H1 (cell line): ENCODE data around the gene ZNF532. TPM values are rescaled to one million over a fixed set of nuclear protein-coding genes. Genes with fewer than 3 reads are reported as not detected.

Source experiments
- CTCF ChIA-PET: fragments of 300-600 bp; sonication (Branson Sonifier 250); formaldehyde crosslinking; loops from one replicate; lab custom pipeline; 2021; ENCODE audit not compliant: partially characterized antibody; lab: Charles Lee
- POLR2A ChIA-PET: fragments of 300-600 bp; sonication (Branson Sonifier 250); formaldehyde crosslinking; loops from one replicate; lab custom pipeline; 2021; ENCODE audit warnings: inconsistent platforms; ENCODE audit not compliant: partially characterized antibody; lab: Charles Lee
- DNase-seq, 2 experiments: peaks; one replicate each; pipeline versions ENCODE4 v3.0.0 to v3.0.0-alpha.2; 2010 to 2022; ENCODE audit warnings: low spot score in 2 of 2, low read depth in 1 of 2, mixed read lengths in 1 of 2
- FAIRE-seq: peaks from 2 replicates; lab custom pipeline; 2011; peaks lifted over from hg19 to GRCh38; lab: Jason Lieb, UNC
- H2AFZ ChIP-seq: 2 replicates; pipeline ENCODE4 v1.8.1; 2012; ENCODE audit warnings: low read length, inconsistent platforms
- H2AK5ac ChIP-seq: 2 replicates; pipeline ENCODE4 v1.6.1; 2013; ENCODE audit warnings: low read depth, low read length
- H2BK120ac ChIP-seq: replicated peaks from 2 replicates; pipeline ENCODE3; 2013; ENCODE audit warnings: low read depth, low read length, inconsistent platforms
- H2BK12ac ChIP-seq: 2 replicates; pipeline ENCODE4 v1.6.1; 2013; ENCODE audit warnings: low read depth, low read length
- H2BK15ac ChIP-seq: 2 replicates; pipeline ENCODE4 v1.6.1; 2013; ENCODE audit warnings: low read length
- H2BK20ac ChIP-seq: 2 replicates; pipeline ENCODE4 v1.6.1; 2013; ENCODE audit warnings: low read length
- H2BK5ac ChIP-seq: 2 replicates; pipeline ENCODE4 v1.6.1; 2013; ENCODE audit warnings: low read depth, low read length
- H3K14ac ChIP-seq: 2 replicates; pipeline ENCODE4 v1.6.1; 2013; ENCODE audit warnings: inconsistent platforms; ENCODE audit not compliant: insufficient read length
- H3K18ac ChIP-seq: 2 replicates; pipeline ENCODE4 v1.6.1; 2013; ENCODE audit warnings: low read length; ENCODE audit errors: extremely low read depth
- H3K23ac ChIP-seq: 2 replicates; pipeline ENCODE4 v1.6.1; 2013; ENCODE audit warnings: inconsistent platforms; ENCODE audit not compliant: insufficient read length
- H3K23me2 ChIP-seq: 2 replicates; pipeline ENCODE4 v1.6.1; 2013; ENCODE audit warnings: low read depth, low read length
- H3K27ac ChIP-seq: 2 replicates; pipeline ENCODE4 v1.6.1; 2011; ENCODE audit warnings: low read depth, low read length, inconsistent platforms
- H3K27me3 ChIP-seq, 4 experiments: replicated peaks in 1 of 4; 1 replicate in 1 of 4; 2 replicates in 3 of 4; pipeline versions ENCODE4 v1.6.1 to v1.8.1; 2011 to 2013; ENCODE audit warnings: low read length in 3 of 4, mild to moderate bottlenecking in 3 of 4, inconsistent platforms in 2 of 4, mixed read lengths in 2 of 4, moderate library complexity in 1 of 4; ENCODE audit not compliant: control insufficient read depth in 3 of 4, insufficient read depth in 3 of 4; ENCODE audit errors: extremely low read depth in 1 of 4
- H3K36me3 ChIP-seq, 4 experiments: 2 replicates each; pipeline versions ENCODE4 v1.6.1 to v1.8.1; 2011 to 2013; ENCODE audit warnings: mild to moderate bottlenecking in 4 of 4, low read length in 3 of 4, moderate library complexity in 2 of 4, control low read depth in 1 of 4, inconsistent platforms in 1 of 4; ENCODE audit not compliant: insufficient read depth in 4 of 4, control insufficient read depth in 2 of 4
- H3K4ac ChIP-seq: replicated peaks from 2 replicates; pipeline ENCODE3; 2013; ENCODE audit warnings: low read length, low read depth, mixed read lengths, inconsistent platforms; ENCODE audit not compliant: insufficient read length
- H3K4me1 ChIP-seq, 4 experiments: replicated peaks in 1 of 4; 1 replicate in 1 of 4; 2 replicates in 3 of 4; pipeline versions ENCODE4 v1.6.1 to v1.8.1; 2011 to 2013; ENCODE audit warnings: low read length in 3 of 4, inconsistent platforms in 2 of 4, mixed read lengths in 1 of 4; ENCODE audit not compliant: insufficient read depth in 4 of 4, control insufficient read depth in 3 of 4
- H3K4me2 ChIP-seq, 2 experiments: 2 replicates each; pipeline versions ENCODE4 v1.6.1 to v1.8.1; 2011 to 2013; ENCODE audit warnings: low read depth in 2 of 2, low read length in 2 of 2, control low read depth in 1 of 2, inconsistent platforms in 1 of 2, mild to moderate bottlenecking in 1 of 2; ENCODE audit not compliant: insufficient read depth in 1 of 2
- H3K4me3 ChIP-seq, 4 experiments: fragments of 200-600, 300-600 bp in 1 of 4; sonication (generic), shearing (Covaris generic), sonication (Bioruptor Twin) in 1 of 4; 2 replicates each; pipeline versions ENCODE4 v1.5.1 to v1.8.1; 2011 to 2016; ENCODE audit warnings: low read length in 4 of 4, low read depth in 3 of 4, control low read depth in 2 of 4, inconsistent platforms in 2 of 4, mild to moderate bottlenecking in 2 of 4, mixed read lengths in 1 of 4, moderate library complexity in 1 of 4; ENCODE audit not compliant: insufficient read depth in 2 of 4; ENCODE audit errors: extremely low read depth in 1 of 4
- H3K56ac ChIP-seq: replicated peaks from 2 replicates; pipeline ENCODE3; 2013; ENCODE audit warnings: low read depth, mild to moderate bottlenecking, mixed read lengths, low read length, inconsistent platforms; ENCODE audit not compliant: insufficient read length
- H3K79me1 ChIP-seq: 2 replicates; pipeline ENCODE4 v1.6.1; 2013; ENCODE audit warnings: low read depth, low read length, control low read depth
- H3K79me2 ChIP-seq, 2 experiments: 2 replicates each; pipeline versions ENCODE4 v1.6.1 to v1.8.1; 2012 to 2013; ENCODE audit warnings: low read length in 2 of 2, mild to moderate bottlenecking in 2 of 2, inconsistent platforms in 1 of 2; ENCODE audit not compliant: insufficient read depth in 2 of 2, control insufficient read depth in 1 of 2
- H3K9ac ChIP-seq, 4 experiments: replicated peaks in 1 of 4; 1 replicate in 1 of 4; 2 replicates in 3 of 4; pipeline versions ENCODE4 v1.6.1 to v1.8.1; 2011 to 2013; ENCODE audit warnings: low read depth in 3 of 4, low read length in 3 of 4, control low read depth in 2 of 4, mild to moderate bottlenecking in 2 of 4, moderate library complexity in 2 of 4, inconsistent platforms in 1 of 4; ENCODE audit errors: extremely low read depth in 1 of 4
- H3K9me3 ChIP-seq, 2 experiments: 2 replicates each; pipeline versions ENCODE4 v1.6.1 to v1.8.1; 2012 to 2013; ENCODE audit warnings: mild to moderate bottlenecking in 2 of 2, moderate library complexity in 2 of 2, control low read depth in 1 of 2, inconsistent platforms in 1 of 2, low read depth in 1 of 2, low read length in 1 of 2, mixed read lengths in 1 of 2; ENCODE audit not compliant: insufficient read depth in 2 of 2
- H4K20me1 ChIP-seq, 2 experiments: replicated peaks in 1 of 2; 2 replicates each; pipeline versions ENCODE3 to v1.8.1; 2011 to 2013; ENCODE audit warnings: inconsistent platforms in 2 of 2, low read length in 2 of 2, mild to moderate bottlenecking in 1 of 2; ENCODE audit not compliant: insufficient read depth in 2 of 2, control insufficient read depth in 1 of 2
- H4K5ac ChIP-seq: 2 replicates; pipeline ENCODE4 v1.6.1; 2013; ENCODE audit warnings: low read length, low read depth, mixed read lengths, inconsistent platforms; ENCODE audit not compliant: insufficient read length
- H4K8ac ChIP-seq: 2 replicates; pipeline ENCODE4 v1.8.0; 2013; ENCODE audit warnings: mild to moderate bottlenecking, moderate library complexity, low read length, inconsistent platforms; ENCODE audit not compliant: insufficient read depth; ENCODE audit errors: extremely low read depth
- H4K91ac ChIP-seq: replicated peaks from 2 replicates; pipeline ENCODE3; 2013; ENCODE audit warnings: low read length, mixed read lengths, inconsistent platforms; ENCODE audit not compliant: insufficient read length
- BCL11A ChIP-seq, 2 experiments: IDR thresholded peaks; one replicate each; pipeline ENCODE4 v1.6.1; 2011; ENCODE audit warnings: low read depth in 2 of 2, low read length in 2 of 2, mild to moderate bottlenecking in 2 of 2
- EGR1 ChIP-seq: IDR thresholded peaks from 2 replicates; pipeline ENCODE4 v1.6.1; 2011; ENCODE audit warnings: low read depth, low read length, borderline replicate concordance
- FOSL1 ChIP-seq: IDR thresholded peaks from 2 replicates; pipeline ENCODE4 v1.6.1; 2011; ENCODE audit warnings: mild to moderate bottlenecking, low read depth, low read length, moderate library complexity; ENCODE audit not compliant: insufficient read depth
- KDM5A ChIP-seq: fragments of 200-600 bp; IDR thresholded peaks from 2 replicates; pipeline ENCODE4 v1.7.1; 2012; ENCODE audit warnings: mild to moderate bottlenecking, low read length, inconsistent platforms, mixed read lengths
- NANOG ChIP-seq: IDR thresholded peaks from 2 replicates; pipeline ENCODE4 v1.6.1; 2011; ENCODE audit warnings: low read length, low read depth, mild to moderate bottlenecking, inconsistent platforms; ENCODE audit not compliant: insufficient read depth, poor library complexity, severe bottlenecking
- RXRA ChIP-seq: IDR thresholded peaks from 2 replicates; pipeline ENCODE4 v1.6.1; 2011; ENCODE audit warnings: low read depth, mild to moderate bottlenecking, low read length, moderate library complexity; ENCODE audit not compliant: insufficient read depth
- SAP30 ChIP-seq: fragments of 300-600 bp; sonication (generic); IDR thresholded peaks from 2 replicates; pipeline ENCODE4 v1.7.1; 2012; ENCODE audit warnings: low read length, moderate library complexity, mild to moderate bottlenecking, inconsistent platforms; ENCODE audit not compliant: insufficient read depth, insufficient replicate concordance
- SIRT6 ChIP-seq: IDR thresholded peaks from one replicate; pipeline ENCODE4 v1.7.1; 2012; ENCODE audit warnings: low read length, inconsistent platforms
- SP2 ChIP-seq: IDR thresholded peaks from 2 replicates; pipeline ENCODE4 v1.6.1; 2012; ENCODE audit warnings: mild to moderate bottlenecking, low read length, inconsistent platforms
- ZNF274 ChIP-seq: IDR thresholded peaks from 2 replicates; pipeline ENCODE4 v1.7.0; 2012; ENCODE audit warnings: low read length, borderline replicate concordance; ENCODE audit errors: extremely low read depth
- WGBS, 2 experiments: shearing (Covaris generic) in 1 of 2; methylation state at CpG; one replicate each; pipeline versions ENCODE4 v1.1.6 to v1.1.7; 2013 to 2015; ENCODE audit warnings: low lambda C conversion rate in 2 of 2, mixed read lengths in 2 of 2, inconsistent platforms in 1 of 2, low coverage in 1 of 2, missing lambda C conversion rate in 1 of 2; ENCODE audit not compliant: insufficient replicate concordance in 2 of 2, insufficient coverage in 1 of 2, insufficient read length in 1 of 2; ENCODE audit errors: extremely low coverage in 1 of 2, missing lambda C conversion rate in 1 of 2; 5-methylcytosine and 5-hydroxymethylcytosine counted together
- polyA plus RNA-seq, 7 experiments: library from polyadenylated mRNA; depleted of rRNA in 3 of 7; stranded (reverse) in 5 of 7; unstranded in 2 of 7; fragments of >200 nt in 5 of 7; fragments of 200-250 nt in 2 of 7; gene quantifications; 1 replicate in 5 of 7; 2 replicates in 1 of 7; 4 replicates in 1 of 7; pipeline versions ENCODE4 v1.2.1 to v1.2.3, GENCODE V29; 2011 to 2013; ENCODE audit warnings: missing spikeins in 2 of 7, mixed read lengths in 2 of 7
- total RNA-seq: library from RNA; stranded (reverse); fragmentation: NEBNext Ultra II Directional; extraction: Animal tissue kit (Norgen Biotek cat#: 25700); gene quantifications from 2 replicates; pipeline ENCODE4 v1.2.1, GENCODE V29; 2021

The ZNF532 gene
- total and polyA plus RNA-seq, 2 of the 8 experiments (the other 6 are each of a cell fraction or from before 2014, with no cell fraction given) = 143 to 240 TPM

- Histone ChIP-seq H3K9ac (no peak overlapping the region), H2BK120ac (no peak overlapping the region), H3K4me2 (no peak overlapping the region), H3K14ac (no peak overlapping the region), H3K36me3 (no peaks in the 10 kb centered on the region)
- DNase-seq = no peak
- TF ChIP-seq SP2 = no peak
- no peak for TF ChIP-seq SIRT6
- TF ChIP-seq FOSL1 = no peak
- TF ChIP-seq RXRA = no peak
- no peak for TF ChIP-seq EGR1
- TF ChIP-seq NANOG = no peak
- TF ChIP-seq BCL11A (IDR thresholded peaks at IDR 0.05; ENCODE audit: low read depth in 2 of 2, low read length in 2 of 2) = no peak
- TF ChIP-seq KDM5A = no peak
- no peak for TF ChIP-seq ZNF274
- TF ChIP-seq SAP30 = no peak
- TF ChIP-seq, all 59 proteins: peak for 0
- no peaks in the 10 kb centered on the region for H3K23me2 ChIP-seq
- H2AFZ ChIP-seq = no peak overlapping the region
- no peak overlapping the region for H3K18ac ChIP-seq
- no peak overlapping the region for H2BK20ac ChIP-seq
- no peaks in the 10 kb centered on the region for H3K27me3 ChIP-seq
- H2BK5ac ChIP-seq = no peak overlapping the region
- no peaks in the 10 kb centered on the region; a peak in 1 of 7 replicates for H3K4me1 ChIP-seq
- H4K5ac ChIP-seq = no peak overlapping the region
- FAIRE-seq = no peak
- H3K27ac ChIP-seq = no peak overlapping the region
- H3K4me3 ChIP-seq = no peak overlapping the region
- no peak overlapping the region for H3K4ac ChIP-seq
- ChIA-PET CTCF (interaction anchor here (1.4 to 2.4 kb wide), 2 partner anchors 34 to 45 kb away, joined by 3 to 7 read pairs; no protein-coding TSS in a partner anchor), POLR2A (interaction anchor here (1.1 kb wide), 1 partner anchor 146 kb away, joined by 3 read pairs; no protein-coding TSS in a partner anchor)
- no peaks in the 10 kb centered on the region for H3K79me1 ChIP-seq
- H2BK12ac ChIP-seq = no peak overlapping the region
- no peaks in the 10 kb centered on the region for H3K79me2 ChIP-seq
- no peak overlapping the region for H4K8ac ChIP-seq
- H3K23ac ChIP-seq = no peak overlapping the region
- no peaks in the 10 kb centered on the region for H4K20me1 ChIP-seq
- no peak overlapping the region for H2BK15ac ChIP-seq
- H2AK5ac ChIP-seq = no peak overlapping the region
- WGBS, 2 experiments = 90% methylated on average over 1 of the region's 1 CpG; no CpG with 5 or more reads in 1 of the 2 experiments
- H4K91ac ChIP-seq = no peak overlapping the region
- no peak overlapping the region for H3K56ac ChIP-seq
- peaks cover 0 to 6% of the 10 kb centered on the region in 2 experiments; a peak in 1 of 4 replicates for H3K9me3 ChIP-seq
Observed at GRCh38 chr18:59021500-59021899, 156.8 kb downstream of the ZNF532 start.
